BE2C (cell line): ENCODE results near the gene GH2.
"Not testable (repeated sequence)": the region's sequence is repeated elsewhere in the genome, so short reads cannot be mapped to it uniquely, and the experiment has no call there.

ENCODE experiments used
- DNase-seq: peaks from one replicate; pipeline ENCODE4 v3.0.0-alpha.2; 2020
- H3K27me3 ChIP-seq: fragments of 250-450 bp; sonication (Bioruptor Pico); 2 replicates; pipeline ENCODE4 v1.5.1; 2020; ENCODE audit warnings: mild to moderate bottlenecking
- H3K36me3 ChIP-seq: fragments of 250-450 bp; sonication (Bioruptor Pico); 2 replicates; pipeline ENCODE4 v1.5.1; 2020; ENCODE audit warnings: mild to moderate bottlenecking
- H3K4me1 ChIP-seq: fragments of 250-450 bp; sonication (Bioruptor Pico); 2 replicates; pipeline ENCODE4 v1.5.1; 2020
- H3K4me3 ChIP-seq: 2 replicates; pipeline ENCODE4 v1.5.1; 2011; ENCODE audit warnings: low read depth, low read length
- H3K9me3 ChIP-seq: fragments of 250-450 bp; sonication (Bioruptor Pico); 2 replicates; pipeline ENCODE4 v1.5.1; 2020
- TF ChIP-seq, protein P1 (sequence below): IDR thresholded peaks from 2 replicates; pipeline ENCODE4 v1.5.1; 2012; ENCODE audit warnings: mild to moderate bottlenecking, low read depth, low read length

The GH2 gene

DNA sequence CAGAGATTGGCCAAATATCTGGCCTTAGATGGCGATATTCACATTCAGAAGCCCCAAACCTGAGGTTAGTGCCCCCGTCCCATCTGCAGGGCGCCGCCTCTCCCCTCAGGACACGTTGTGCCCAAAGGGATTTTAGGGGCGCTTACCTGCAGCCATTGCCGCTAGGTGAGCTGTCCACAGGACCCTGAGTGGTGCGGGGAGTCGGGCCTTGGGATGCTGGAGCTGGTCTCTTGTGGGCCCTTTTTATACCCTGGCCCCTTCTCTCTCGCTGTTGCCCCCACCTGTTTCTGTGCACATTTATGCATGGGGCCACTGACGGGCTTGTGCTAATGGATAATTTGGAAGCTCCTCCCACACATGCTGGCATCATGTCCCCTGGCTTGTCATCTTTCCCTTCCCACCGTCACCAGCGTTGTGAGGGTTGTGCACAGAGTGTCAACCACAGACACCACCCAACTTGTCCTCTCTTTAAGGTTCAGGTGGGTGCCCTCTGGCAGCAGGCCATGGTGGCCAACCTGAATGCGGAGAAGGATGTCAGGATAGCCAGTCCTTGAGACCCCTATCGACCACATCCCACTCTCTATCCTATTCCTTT lies 29.4 kb upstream of the GH2 start, which contains the start of gene CSHL1:
Gene CSHL1, minus strand, starts transcription at position 218 of the 595 bp plus-strand sequence. Its CDS starts 62 bp downstream, at position 156.
- Histone ChIP-seq H3K9me3 (no peaks in the 10 kb centered on the region), H3K4me3 (no peak within 1 kb of the TSS), H3K36me3 (no peaks in the 10 kb centered on the region), H3K4me1 (no peaks in the 10 kb centered on the region), H3K27me3 (no peaks in the 10 kb centered on the region)
- TF ChIP-seq, protein P1, sequence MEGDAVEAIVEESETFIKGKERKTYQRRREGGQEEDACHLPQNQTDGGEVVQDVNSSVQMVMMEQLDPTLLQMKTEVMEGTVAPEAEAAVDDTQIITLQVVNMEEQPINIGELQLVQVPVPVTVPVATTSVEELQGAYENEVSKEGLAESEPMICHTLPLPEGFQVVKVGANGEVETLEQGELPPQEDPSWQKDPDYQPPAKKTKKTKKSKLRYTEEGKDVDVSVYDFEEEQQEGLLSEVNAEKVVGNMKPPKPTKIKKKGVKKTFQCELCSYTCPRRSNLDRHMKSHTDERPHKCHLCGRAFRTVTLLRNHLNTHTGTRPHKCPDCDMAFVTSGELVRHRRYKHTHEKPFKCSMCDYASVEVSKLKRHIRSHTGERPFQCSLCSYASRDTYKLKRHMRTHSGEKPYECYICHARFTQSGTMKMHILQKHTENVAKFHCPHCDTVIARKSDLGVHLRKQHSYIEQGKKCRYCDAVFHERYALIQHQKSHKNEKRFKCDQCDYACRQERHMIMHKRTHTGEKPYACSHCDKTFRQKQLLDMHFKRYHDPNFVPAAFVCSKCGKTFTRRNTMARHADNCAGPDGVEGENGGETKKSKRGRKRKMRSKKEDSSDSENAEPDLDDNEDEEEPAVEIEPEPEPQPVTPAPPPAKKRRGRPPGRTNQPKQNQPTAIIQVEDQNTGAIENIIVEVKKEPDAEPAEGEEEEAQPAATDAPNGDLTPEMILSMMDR = no peak
- no peak for DNase-seq

DNA sequence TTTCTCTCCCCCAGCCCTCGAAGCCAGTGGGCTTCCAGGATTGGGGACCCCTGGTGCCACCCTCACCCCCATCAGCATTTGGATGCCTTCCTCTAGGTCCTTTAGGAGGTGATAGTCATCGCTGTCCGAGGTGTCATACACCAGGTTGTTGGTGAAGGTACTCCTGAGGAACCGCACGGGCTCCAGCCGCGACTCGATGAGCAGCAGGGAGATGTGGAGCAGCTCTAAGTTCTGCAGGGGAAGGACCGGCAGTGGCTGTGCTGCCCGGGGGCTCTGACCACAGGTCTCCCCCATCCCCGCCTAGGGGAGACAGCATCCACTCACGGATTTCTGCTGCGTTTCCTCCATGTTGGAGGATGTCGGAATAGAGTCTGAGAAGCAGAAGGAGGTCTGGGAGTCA lies 28.4 kb upstream of the GH2 start:
- Histone ChIP-seq H3K9me3 (no peaks in the 10 kb centered on the region), H3K4me3 (no peak overlapping the region), H3K36me3 (no peaks in the 10 kb centered on the region), H3K4me1 (no peaks in the 10 kb centered on the region), H3K27me3 (no peaks in the 10 kb centered on the region)
- TF ChIP-seq, protein P1 = no peak
- no peak for DNase-seq

DNA sequence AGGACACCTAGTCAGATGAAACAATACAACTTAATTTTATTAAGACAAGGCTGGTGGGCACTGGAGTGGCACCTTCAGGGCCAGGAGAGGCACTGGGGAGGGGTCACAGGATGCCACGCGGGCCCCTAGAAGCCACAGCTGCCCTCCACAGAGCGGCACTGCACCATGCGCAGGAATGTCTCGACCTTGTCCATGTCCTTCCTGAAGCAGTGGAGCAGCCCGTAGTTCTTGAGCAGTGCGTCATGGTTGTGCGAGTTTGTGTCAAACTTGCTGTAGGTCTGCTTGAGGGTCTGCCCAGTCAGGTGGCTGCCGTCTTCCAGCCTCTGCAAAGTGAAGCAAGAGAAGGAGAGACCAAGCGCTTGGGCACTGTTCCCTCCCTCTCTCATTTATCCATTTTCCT lies 27.8 kb upstream of the GH2 start:
- not testable (repeated sequence) for H3K9me3 ChIP-seq, H3K4me3 ChIP-seq, H3K36me3 ChIP-seq, H3K4me1 ChIP-seq, H3K27me3 ChIP-seq, DNase-seq

DNA sequence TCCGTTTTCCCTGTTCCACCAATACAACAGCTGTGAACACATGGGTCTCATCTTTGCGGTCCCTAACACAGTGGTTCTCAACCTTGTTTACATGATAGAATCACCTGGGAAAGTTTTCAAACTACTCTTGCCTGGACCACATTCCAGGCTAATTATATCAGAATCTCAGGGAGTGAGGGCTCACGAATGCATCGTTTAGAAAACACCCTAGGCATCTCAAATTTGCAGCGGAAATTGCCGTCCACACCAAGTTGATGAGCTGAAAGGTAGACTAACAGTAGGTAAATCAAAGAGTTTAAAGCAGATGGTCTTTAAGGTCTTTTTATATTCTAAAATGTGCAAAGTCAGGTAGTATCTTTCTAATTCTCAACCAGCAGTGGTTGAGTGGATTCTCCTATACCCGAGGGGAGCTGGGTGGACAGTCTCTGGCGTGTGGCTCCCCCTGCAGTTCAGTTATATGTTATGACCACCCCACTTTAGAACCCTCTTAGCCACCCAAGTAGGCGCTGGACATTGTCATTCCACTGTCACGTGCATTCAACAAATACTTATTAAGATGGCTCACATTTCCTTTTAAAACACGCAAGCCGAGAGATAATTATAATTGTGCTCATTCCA lies 25.5 kb upstream of the GH2 start:
- not testable (repeated sequence) for H3K36me3 ChIP-seq
- DNase-seq = peak; percentile 36
- TF ChIP-seq, protein P1 = peak; percentile 42

DNA sequence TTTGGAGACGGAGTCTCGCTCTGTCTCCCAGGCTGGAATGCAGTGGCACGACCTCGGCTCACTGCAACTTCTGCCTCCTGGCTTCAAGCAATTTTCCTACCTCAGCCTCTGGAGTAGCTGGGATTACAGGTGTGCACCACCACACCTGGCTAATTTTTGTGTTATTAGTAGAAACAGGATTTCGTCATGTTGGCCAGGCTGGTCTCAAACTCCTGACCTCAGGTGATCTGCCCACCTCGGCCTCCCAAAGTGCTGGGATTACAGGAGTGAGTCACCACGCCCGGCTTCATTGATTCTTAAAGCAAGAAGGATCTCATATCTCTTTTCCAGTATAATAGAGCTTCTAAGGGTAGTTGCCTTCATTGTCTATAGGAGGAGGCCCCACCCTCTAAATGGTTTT lies 23.1 kb upstream of the GH2 start:
- H3K36me3 ChIP-seq, H3K4me3 ChIP-seq, H3K9me3 ChIP-seq, H3K27me3 ChIP-seq, DNase-seq, H3K4me1 ChIP-seq: not testable (repeated sequence)

More for the DNA sequence above, 25.5 kb upstream of the GH2 start:
- H3K9me3 ChIP-seq, H3K4me1 ChIP-seq, H3K27me3 ChIP-seq, H3K4me3 ChIP-seq: not testable (repeated sequence)

DNA sequence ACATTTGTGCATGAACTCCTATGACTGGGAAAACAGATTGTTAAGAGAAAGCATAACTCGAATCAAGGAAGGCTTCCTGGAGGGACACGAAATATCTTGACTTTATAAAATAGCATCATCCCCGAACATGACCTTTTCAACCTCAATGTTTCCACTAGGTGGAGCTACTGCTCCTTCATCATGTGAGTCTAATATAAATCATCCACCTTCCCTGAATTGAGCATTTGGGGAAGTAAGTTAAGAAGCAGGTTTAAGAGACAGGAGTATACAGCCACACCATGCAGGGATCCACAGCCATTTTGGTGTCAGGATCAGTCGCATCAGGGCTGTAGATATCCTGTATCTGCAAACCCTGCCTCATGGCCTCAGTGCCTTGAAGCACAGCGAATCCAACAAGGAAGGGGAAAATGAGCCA lies 22.1 kb upstream of the GH2 start:
- H3K36me3 ChIP-seq, H3K4me3 ChIP-seq, H3K9me3 ChIP-seq, H3K27me3 ChIP-seq, H3K4me1 ChIP-seq: not testable (repeated sequence)
- peak; percentile 33 for DNase-seq
- TF ChIP-seq, protein P1 = peak; percentile 45

DNA sequence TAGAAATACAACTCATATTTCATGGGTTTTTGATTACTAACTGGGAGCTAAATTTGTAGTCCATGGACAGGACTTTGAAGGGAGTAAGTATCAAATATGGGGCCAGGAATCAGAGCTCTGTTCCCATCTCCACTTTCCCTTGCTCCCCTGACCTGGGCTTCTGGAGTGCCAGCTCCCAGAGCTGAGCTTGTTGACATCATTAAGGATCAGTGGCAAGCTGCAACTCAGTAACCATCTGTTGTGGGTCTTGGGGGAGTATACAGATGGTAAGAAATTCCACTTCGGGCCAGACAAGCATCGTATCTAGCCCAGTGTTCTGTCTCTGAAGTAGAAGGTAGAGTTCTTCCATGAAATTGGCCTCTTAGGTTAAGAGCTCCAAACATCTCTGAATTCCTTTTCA lies 20.2 kb upstream of the GH2 start:
- not testable (repeated sequence) for H3K9me3 ChIP-seq, H3K4me3 ChIP-seq, H3K27me3 ChIP-seq, DNase-seq, H3K36me3 ChIP-seq, H3K4me1 ChIP-seq

DNA sequence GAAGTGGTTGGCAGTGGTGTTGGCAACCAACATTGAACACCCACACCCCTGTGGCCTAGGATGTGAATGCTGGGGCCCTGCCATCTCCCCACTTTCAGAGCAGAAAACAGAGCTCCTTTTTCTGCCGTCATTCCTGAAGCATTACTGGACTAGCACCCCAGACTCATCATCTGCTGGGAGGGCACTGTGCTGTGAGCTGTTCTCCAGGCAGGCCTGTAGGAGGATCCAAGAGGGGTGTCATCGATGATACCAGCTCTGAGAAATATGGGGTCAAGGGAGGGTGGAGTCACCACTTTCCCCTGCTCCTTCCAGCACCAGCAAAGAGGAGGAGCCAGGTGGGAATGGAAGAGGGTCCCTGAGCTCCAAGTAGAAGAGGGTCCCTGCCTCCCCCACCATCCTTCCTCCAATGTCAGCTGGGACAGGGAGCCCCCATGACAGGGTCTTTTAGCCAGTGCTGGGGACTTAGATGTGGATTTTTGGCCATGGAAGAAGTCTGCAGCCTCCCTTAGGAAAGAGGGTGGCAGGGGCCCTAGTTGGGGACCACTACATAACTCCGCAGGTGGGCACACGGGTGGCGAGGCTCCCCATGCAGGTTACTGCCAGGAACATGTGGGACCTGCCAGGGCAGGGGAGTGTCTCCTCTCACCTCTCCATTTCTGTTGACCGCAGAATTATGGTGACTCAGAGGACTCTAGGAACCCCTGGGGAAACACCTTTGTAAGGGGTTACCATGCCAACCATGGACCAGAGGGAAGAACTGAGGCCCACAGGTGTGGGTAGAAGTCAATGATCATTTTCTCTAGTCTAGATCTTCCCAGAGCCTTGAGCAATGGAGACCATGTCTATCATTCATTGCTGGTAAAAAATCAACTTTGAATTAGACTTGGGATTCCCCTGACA lies 17.4 kb upstream of the GH2 start:
- DNase-seq, H3K4me3 ChIP-seq, H3K9me3 ChIP-seq, H3K27me3 ChIP-seq, H3K4me1 ChIP-seq, H3K36me3 ChIP-seq: not testable (repeated sequence)

DNA sequence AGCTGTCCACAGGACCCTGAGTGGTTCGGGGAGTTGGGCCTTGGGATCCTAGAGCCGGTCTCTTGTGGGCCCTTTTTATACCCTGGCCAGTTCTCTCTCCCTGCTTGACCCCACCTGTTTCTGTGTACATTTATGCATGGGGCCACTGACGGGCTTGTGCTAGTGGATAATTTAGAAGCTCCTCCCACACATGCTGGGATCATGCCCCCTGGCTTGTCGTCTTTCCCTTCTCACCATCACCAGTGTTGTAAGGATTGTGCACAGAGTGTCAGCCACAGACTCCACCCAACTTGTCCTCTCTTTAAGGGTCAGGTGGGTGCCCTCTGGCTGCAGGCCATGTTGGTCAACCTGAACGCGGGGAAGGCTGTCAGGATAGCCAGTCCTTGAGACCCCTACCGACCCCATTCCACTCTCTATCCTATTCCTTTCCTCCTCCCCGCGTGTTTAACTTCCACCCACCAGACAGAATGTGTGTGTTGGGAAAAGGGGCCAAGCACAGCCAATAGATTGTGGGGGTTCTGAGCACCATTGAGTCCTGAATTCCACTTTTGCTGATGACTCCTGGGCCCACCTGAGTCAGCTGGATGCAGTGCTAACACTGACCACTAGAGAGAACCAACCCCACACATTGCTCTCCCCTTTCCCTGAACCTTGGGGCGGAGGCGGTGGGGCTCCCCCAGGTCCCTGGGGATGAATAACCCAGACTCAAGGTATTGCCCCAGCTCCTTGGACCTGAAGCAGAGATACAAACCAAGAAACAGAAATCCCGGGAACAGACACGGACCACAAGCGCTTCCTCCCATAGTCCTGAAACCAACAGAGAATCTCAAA lies 15.0 kb upstream of the GH2 start, which contains the start of gene CSH1:
Gene CSH1, minus strand, starts transcription at position 51 of the 831 bp plus-strand sequence. CDS start 63 bp downstream, outside the sequence.
- not testable (repeated sequence) for H3K4me3 ChIP-seq, H3K9me3 ChIP-seq, H3K27me3 ChIP-seq, H3K4me1 ChIP-seq, H3K36me3 ChIP-seq, DNase-seq

DNA sequence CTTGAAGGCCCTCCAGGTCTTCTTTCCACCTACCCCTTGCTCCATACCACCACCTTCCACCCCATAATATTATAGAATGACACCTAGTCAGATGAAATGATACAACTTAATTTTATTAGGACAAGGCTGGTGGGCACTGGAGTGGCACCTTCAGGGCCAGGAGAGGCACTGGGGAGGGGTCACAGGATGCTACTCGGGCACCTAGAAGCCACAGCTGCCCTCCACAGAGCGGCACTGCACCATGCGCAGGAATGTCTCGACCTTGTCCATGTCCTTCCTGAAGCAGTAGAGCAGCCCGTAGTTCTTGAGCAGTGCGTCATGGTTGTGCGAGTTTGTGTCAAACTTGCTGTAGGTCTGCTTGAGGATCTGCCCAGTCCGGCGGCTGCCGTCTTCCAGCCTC lies 13.1 kb upstream of the GH2 start:
- H3K36me3 ChIP-seq, H3K27me3 ChIP-seq, H3K4me3 ChIP-seq, DNase-seq, H3K4me1 ChIP-seq, H3K9me3 ChIP-seq: not testable (repeated sequence)
